GM18499 (cell line): ENCODE data around the gene MDN1.
"Not testable (repeated sequence)": the region's sequence is repeated elsewhere in the genome, so short reads cannot be mapped to it uniquely, and the experiment has no call there.

ENCODE experiments used
- ATAC-seq: cut with Tn5 transposase; IDR thresholded peaks from one replicate; pipeline ENCODE4 v1.9.1; 2021; ENCODE audit warnings: moderate number of reproducible peaks; ENCODE audit not compliant: insufficient read depth, unreplicated experiment

The MDN1 gene

GRCh38 chr6:89670935-89671565 is 148.5 kb downstream of the MDN1 start:
- ATAC-seq, result no peak

GRCh38 chr6:89669002-89669401 is 150.6 kb downstream of the MDN1 start:
- no peak for ATAC-seq

- no peak for ATAC-seq
These were observed 151.6 kb downstream of the MDN1 start for GRCh38 chr6:89667872-89668556.

GRCh38 chr6:89662659-89663223 is 156.9 kb downstream of the MDN1 start:
- ATAC-seq, result no peak

- no peak for ATAC-seq
These were observed 158.0 kb downstream of the MDN1 start for GRCh38 chr6:89661559-89661958.

GRCh38 chr6:89660981-89661380 is 158.6 kb downstream of the MDN1 start:
- ATAC-seq, result no peak

GRCh38 chr6:89657445-89658158 is 162.0 kb downstream of the MDN1 start:
- no peak for ATAC-seq

- ATAC-seq, result no peak
These were observed 164.5 kb downstream of the MDN1 start for GRCh38 chr6:89655122-89655521.

GRCh38 chr6:89650579-89650978 is 169.0 kb downstream of the MDN1 start:
- ATAC-seq, result no peak

- ATAC-seq, result no peak
These were observed 169.9 kb downstream of the MDN1 start for GRCh38 chr6:89649682-89650081.

- ATAC-seq, result no peak
These were observed 174.7 kb downstream of the MDN1 start for GRCh38 chr6:89644864-89645263.

GRCh38 chr6:89643406-89643805 is 176.2 kb downstream of the MDN1 start:
- ATAC-seq, result no peak

- ATAC-seq, result no peak
These were observed 176.6 kb downstream of the MDN1 start for GRCh38 chr6:89642956-89643355.

GRCh38 chr6:89641581-89641980 is 178.0 kb downstream of the MDN1 start:
- ATAC-seq, result not testable (repeated sequence)

- ATAC-seq, result no peak
These were observed 178.8 kb downstream of the MDN1 start for GRCh38 chr6:89640804-89641203.

- ATAC-seq, result peak; percentile 87
These were observed 181.0 kb downstream of the MDN1 start, which contains the start of gene LYRM2 for GRCh38 chr6:89638320-89639195. LYRM2 (minus strand) TSS chr6:89638747; CDS start chr6:89638716, 31 bp downstream.

GRCh38 chr6:89637960-89638319 is 181.7 kb downstream of the MDN1 start:
- no peak for ATAC-seq

GRCh38 chr6:89636412-89636811 is 183.2 kb downstream of the MDN1 start:
- ATAC-seq, result not testable (repeated sequence)

- ATAC-seq, result no peak
These were observed 189.1 kb downstream of the MDN1 start for GRCh38 chr6:89630488-89630887.

- no peak for ATAC-seq
These were observed 195.8 kb downstream of the MDN1 start for GRCh38 chr6:89623749-89624148.
